ENCODE measurements around the gene IMP3.

GRCh38 chr15:75653347-75653913 is 13.4 kb upstream of the IMP3 start:
- TF ChIP-seq, protein P1, sequence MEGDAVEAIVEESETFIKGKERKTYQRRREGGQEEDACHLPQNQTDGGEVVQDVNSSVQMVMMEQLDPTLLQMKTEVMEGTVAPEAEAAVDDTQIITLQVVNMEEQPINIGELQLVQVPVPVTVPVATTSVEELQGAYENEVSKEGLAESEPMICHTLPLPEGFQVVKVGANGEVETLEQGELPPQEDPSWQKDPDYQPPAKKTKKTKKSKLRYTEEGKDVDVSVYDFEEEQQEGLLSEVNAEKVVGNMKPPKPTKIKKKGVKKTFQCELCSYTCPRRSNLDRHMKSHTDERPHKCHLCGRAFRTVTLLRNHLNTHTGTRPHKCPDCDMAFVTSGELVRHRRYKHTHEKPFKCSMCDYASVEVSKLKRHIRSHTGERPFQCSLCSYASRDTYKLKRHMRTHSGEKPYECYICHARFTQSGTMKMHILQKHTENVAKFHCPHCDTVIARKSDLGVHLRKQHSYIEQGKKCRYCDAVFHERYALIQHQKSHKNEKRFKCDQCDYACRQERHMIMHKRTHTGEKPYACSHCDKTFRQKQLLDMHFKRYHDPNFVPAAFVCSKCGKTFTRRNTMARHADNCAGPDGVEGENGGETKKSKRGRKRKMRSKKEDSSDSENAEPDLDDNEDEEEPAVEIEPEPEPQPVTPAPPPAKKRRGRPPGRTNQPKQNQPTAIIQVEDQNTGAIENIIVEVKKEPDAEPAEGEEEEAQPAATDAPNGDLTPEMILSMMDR (IDR thresholded peaks at IDR 0.05) = no peak
- TF ChIP-seq POLR2A (IDR thresholded peaks at IDR 0.05) (no peak), POLR2AphosphoS5 (IDR thresholded peaks at IDR 0.05) (no peak)

All from prostate gland (tissue), 2 donors.